ENCODE results near the gene SH3BGRL3.

GRCh38 chr1:26290882-26291261 lies 11.0 kb downstream of the SH3BGRL3 start:
- no peak for TF ChIP-seq CTCF (IDR thresholded peaks at IDR 0.05)
- no peak for TF ChIP-seq POLR2AphosphoS5 (IDR thresholded peaks at IDR 0.05)
- TF ChIP-seq EP300 (IDR thresholded peaks at IDR 0.05), result no peak
